Ovary (tissue), 9 donors: ENCODE results near the gene IRAK1. TPM values are rescaled to one million over a fixed set of nuclear protein-coding genes. Genes with fewer than 3 reads are reported as not detected.
"Not testable (repeated sequence)": the region's sequence is repeated elsewhere in the genome, so short reads cannot be mapped to it uniquely, and the experiment has no call there.

Source experiments
- DNase-seq, 5 donors: peaks; one replicate each; pipeline ENCODE4 v3.0.0-alpha.2; 2019 to 2020
- H3K27ac ChIP-seq, 2 donors: fragments of 200-600 bp; one replicate each; pipeline versions ENCODE4 v1.5.1 to v1.8.0; 2019 to 2022
- H3K27me3 ChIP-seq: fragments of 200-600 bp; one replicate; pipeline ENCODE4 v1.8.0; 2022
- H3K36me3 ChIP-seq: fragments of 200-600 bp; sonication (generic); one replicate; pipeline ENCODE4 v1.5.1; 2019
- H3K4me1 ChIP-seq: one replicate; pipeline ENCODE4 v1.8.1; 2013; ENCODE audit warnings: mild to moderate bottlenecking, moderate library complexity; ENCODE audit not compliant: insufficient read depth
- H3K4me3 ChIP-seq: fragments of 200-600 bp; sonication (generic); one replicate; pipeline ENCODE4 v1.5.1; 2017
- H3K9me3 ChIP-seq, 2 donors: fragments of 200-600 bp in 1 of 2; sonication (generic) in 1 of 2; one replicate each; pipeline versions ENCODE4 v1.5.1 to v1.8.1; 2013 to 2019; ENCODE audit warnings: mild to moderate bottlenecking in 1 of 2, moderate library complexity in 1 of 2
- CTCF ChIP-seq, 3 donors: fragments of 450-650 bp in 2 of 3; fragments of 200-600 bp in 1 of 3; IDR thresholded peaks; one replicate each; pipeline versions ENCODE4 v1.5.1 to v1.8.0; 2016 to 2022; ENCODE audit warnings: antibody characterized with exemption in 3 of 3, mild to moderate bottlenecking in 1 of 3
- EP300 ChIP-seq: sonication (generic); formaldehyde crosslinking; IDR thresholded peaks from one replicate; pipeline ENCODE4 v1.6.1; 2017; ENCODE audit warnings: antibody characterized with exemption
- POLR2A ChIP-seq: fragments of 450-650 bp; IDR thresholded peaks from one replicate; pipeline ENCODE4 v1.6.1; 2017; ENCODE audit warnings: antibody characterized with exemption, mild to moderate bottlenecking, moderate library complexity
- WGBS, 3 donors: extraction: QIAGEN DNeasy Blood & Tissue Kit in 1 of 3; methylation state at CpG; one replicate each; pipeline versions ENCODE4 v1.1.5 to v1.1.7; 2013 to 2017; 5-methylcytosine and 5-hydroxymethylcytosine counted together
- intact Hi-C, 4 donors: fragments of 100-400 bp; cut with DNase I; formaldehyde crosslinking; loops; one replicate each; pipeline versions ENCODE4 v1.11.0 to v1.15.1; 2022 to 2023
- polyA plus RNA-seq, 2 donors: library from polyadenylated mRNA; stranded (reverse); fragments of 200-250 nt in 1 of 2; fragments of 350-450 nt in 1 of 2; fragmentation: Illumina TruSeq in 1 of 2; extraction: RNeasy Lipid Tissue Mini Kit (QIAGEN cat#74804) in 1 of 2; gene quantifications; one replicate each; pipeline ENCODE4 v1.2.3, GENCODE V29; 2013 to 2014
- total RNA-seq, 7 donors: library from RNA; depleted of rRNA in 2 of 7; stranded (reverse); fragments of >200 nt in 2 of 7; fragmentation: NEBNext Ultra II Directional in 3 of 7; extraction: Animal tissue kit (Norgen Biotek cat#: 25700) in 3 of 7; gene quantifications; one replicate each; pipeline versions ENCODE4 v1.1.0 to v1.2.4, GENCODE V29; 2016 to 2023
- donor health status: DM: no; HTN: no; CAD: no; lungs with moderate emphysema.
- donor health status: DM: no; HTN: no; CAD: no.
- donor health status: Bipolar disorder and iron deficiency.
- donor health status: DM: yes; HTN: yes; CAD: no.
- donor health status: DM: no; HTN: no; CAD: no.
- donor health status: DM: yes; HTN: yes; CAD: no.

The IRAK1 gene
- total and polyA plus RNA-seq, 9 donors, result 10.5 to 97.4 (median 36.1) TPM

- 86 to 91% (median 89%) methylated on average over 17 of the region's 17 CpGs for WGBS, 3 donors
- Histone ChIP-seq H3K36me3 (no peaks in the 10 kb centered on the region), H3K9me3 (no peaks in the 10 kb centered on the region), H3K27me3 (no peaks in the 10 kb centered on the region), H3K27ac (no peak overlapping the region), H3K4me1 (no peaks in the 10 kb centered on the region), H3K4me3 (no peak overlapping the region)
- intact Hi-C loops, result no loop called here
- no peak for DNase-seq
- TF ChIP-seq EP300 (no peak), CTCF (IDR thresholded peaks at IDR 0.05) (no peak), POLR2A (no peak)
Measured at GRCh38 chrX:154002215-154002719, 17.4 kb downstream of the IRAK1 start.

- Histone ChIP-seq H3K36me3 (no peaks in the 10 kb centered on the region), H3K9me3 (no peaks in the 10 kb centered on the region), H3K27me3 (no peaks in the 10 kb centered on the region), H3K4me1 (no peaks in the 10 kb centered on the region), H3K27ac (no peak overlapping the region), H3K4me3 (no peak overlapping the region)
- no peak for DNase-seq
- intact Hi-C loops, result no loop called here
- TF ChIP-seq EP300 (no peak), CTCF (IDR thresholded peaks at IDR 0.05) (no peak), POLR2A (no peak)
- 44 to 52% (median 50%) methylated on average over 5 of the region's 5 CpGs for WGBS, 3 donors
Measured at GRCh38 chrX:154000051-154000450, 19.7 kb downstream of the IRAK1 start.

GRCh38 chrX:153999359-154000037, 20.2 kb downstream of the IRAK1 start:
- no peak overlapping the region for H3K4me3 ChIP-seq
- no peaks in the 10 kb centered on the region for H3K36me3 ChIP-seq
- no peaks in the 10 kb centered on the region for H3K27me3 ChIP-seq
- no peak overlapping the region for H3K27ac ChIP-seq
- H3K4me1 ChIP-seq, result no peaks in the 10 kb centered on the region
- 50 to 53% (median 51%) methylated on average over 19 of the region's 19 CpGs for WGBS, 3 donors
- DNase-seq, result no peak
- no peak for TF ChIP-seq CTCF (IDR thresholded peaks at IDR 0.05)
- no peak for TF ChIP-seq POLR2A
- no peak for TF ChIP-seq EP300
- H3K9me3 ChIP-seq, result no peaks in the 10 kb centered on the region
- intact Hi-C loops, result no loop called here

GRCh38 chrX:153995504-153995903, 24.2 kb downstream of the IRAK1 start:
- TF ChIP-seq EP300, result no peak
- no peak for TF ChIP-seq CTCF (IDR thresholded peaks at IDR 0.05)
- no peak for TF ChIP-seq POLR2A
- Histone ChIP-seq H3K27me3 (no peaks in the 10 kb centered on the region), H3K9me3 (no peaks in the 10 kb centered on the region), H3K27ac (no peak overlapping the region), H3K36me3 (no peaks in the 10 kb centered on the region), H3K4me3 (no peak overlapping the region), H3K4me1 (no peaks in the 10 kb centered on the region)
- DNase-seq, result no peak
- intact Hi-C loops, result no loop called here
- 89 to 97% (median 93%) methylated on average over 8 of the region's 8 CpGs for whole genome bisulfite sequencing, 3 donors

GRCh38 chrX:153994398-153994797, 25.3 kb downstream of the IRAK1 start:
- H3K9me3 ChIP-seq, H3K27me3 ChIP-seq, H3K4me1 ChIP-seq, H3K36me3 ChIP-seq, H3K4me3 ChIP-seq, intact Hi-C loops, DNase-seq, H3K27ac ChIP-seq: not testable (repeated sequence)
- 68 to 80% (median 80%) methylated on average over 2 to 5 of the region's 5 CpGs for WGBS, 3 donors
